ENCODE data around the gene COL4A1. TPM values are rescaled to one million over a fixed set of nuclear protein-coding genes. Genes with fewer than 3 reads are reported as not detected.

COL4A1 gene
- total RNA-seq, 3 donors from 2014 or later: 118 to 1,008 (median 370) TPM

- TF ChIP-seq POLR2AphosphoS5 (IDR thresholded peaks at IDR 0.05) (no peak), CTCF (IDR thresholded peaks at IDR 0.05) (no peak), POLR2A (IDR thresholded peaks at IDR 0.05) (no peak)
- intact Hi-C loops (cut with DNase I; ENCODE audit: low total_unique reads): no loop called here
Observed at GRCh38 chr13:110121422-110122083, 185.4 kb downstream of the COL4A1 start.

GRCh38 chr13:110119935-110120905 lies 186.7 kb downstream of the COL4A1 start:
- Histone ChIP-seq H3K4me3 (no peak overlapping the region), H3K27me3 (no peaks in the 10 kb centered on the region), H3K4me1 (no peaks in the 10 kb centered on the region), H3K9me3 (no peaks in the 10 kb centered on the region), H3K27ac (no peak overlapping the region), H3K36me3 (no peaks in the 10 kb centered on the region)
- TF ChIP-seq POLR2AphosphoS5 (IDR thresholded peaks at IDR 0.05) (no peak), POLR2A (IDR thresholded peaks at IDR 0.05) (no peak), CTCF (IDR thresholded peaks at IDR 0.05) (no peak)
- peak in 1 of 2 donors; percentile 2 for DNase-seq (ENCODE audit: low spot score in 2 of 2)
- intact Hi-C loops (cut with DNase I; ENCODE audit: low total_unique reads): no loop called here

More at GRCh38 chr13:110121422-110122083, 185.4 kb downstream of the COL4A1 start:
- Histone ChIP-seq H3K4me3 (no peak overlapping the region), H3K27me3 (no peaks in the 10 kb centered on the region), H3K9me3 (no peaks in the 10 kb centered on the region), H3K27ac (no peak overlapping the region), H3K36me3 (no peaks in the 10 kb centered on the region), H3K4me1 (peaks cover 0 to 3% of the 10 kb centered on the region in 2 donors)
- DNase-seq (ENCODE audit: low spot score in 2 of 2): no peak

GRCh38 chr13:110118106-110118505 lies 188.9 kb downstream of the COL4A1 start:
- TF ChIP-seq POLR2A (IDR thresholded peaks at IDR 0.05) (no peak), POLR2AphosphoS5 (IDR thresholded peaks at IDR 0.05) (no peak), CTCF (IDR thresholded peaks at IDR 0.05) (no peak)
- intact Hi-C loops (cut with DNase I; ENCODE audit: low total_unique reads): no loop called here

GRCh38 chr13:110116072-110116487 lies 190.9 kb downstream of the COL4A1 start:
- intact Hi-C loops (cut with DNase I; ENCODE audit: low total_unique reads): no loop called here
- DNase-seq (ENCODE audit: low spot score in 2 of 2): no peak

More at GRCh38 chr13:110118106-110118505, 188.9 kb downstream of the COL4A1 start:
- peak in 1 of 2 donors; percentile 15 for DNase-seq (ENCODE audit: low spot score in 2 of 2)
- H3K9me3 ChIP-seq: no peaks in the 10 kb centered on the region
- no peaks in the 10 kb centered on the region for H3K36me3 ChIP-seq
- no peak overlapping the region for H3K27ac ChIP-seq
- no peaks in the 10 kb centered on the region for H3K27me3 ChIP-seq
- H3K4me1 ChIP-seq: no peaks in the 10 kb centered on the region
- H3K4me3 ChIP-seq: no peak overlapping the region

More at GRCh38 chr13:110116072-110116487, 190.9 kb downstream of the COL4A1 start:
- Histone ChIP-seq H3K9me3 (no peaks in the 10 kb centered on the region), H3K4me3 (no peak overlapping the region), H3K36me3 (no peaks in the 10 kb centered on the region), H3K27me3 (no peaks in the 10 kb centered on the region), H3K4me1 (no peaks in the 10 kb centered on the region), H3K27ac (no peak overlapping the region)
- TF ChIP-seq POLR2A (IDR thresholded peaks at IDR 0.05): no peak
- no peak for TF ChIP-seq POLR2AphosphoS5 (IDR thresholded peaks at IDR 0.05)
- TF ChIP-seq CTCF (IDR thresholded peaks at IDR 0.05): peak in 2 of 3 donors; percentile 39 to 52
